Middle frontal gyrus (tissue), 1 donor: ENCODE data around the gene MYO1C.
"Not testable (repeated sequence)": the region's sequence is repeated elsewhere in the genome, so short reads cannot be mapped to it uniquely, and the experiment has no call there.

Experiments used
- DNase-seq: peaks from one replicate; pipeline ENCODE4 v3.0.0-alpha.2; 2015; ENCODE audit warnings: low spot score; ENCODE audit errors: extremely low spot score

Gene MYO1C

DNA sequence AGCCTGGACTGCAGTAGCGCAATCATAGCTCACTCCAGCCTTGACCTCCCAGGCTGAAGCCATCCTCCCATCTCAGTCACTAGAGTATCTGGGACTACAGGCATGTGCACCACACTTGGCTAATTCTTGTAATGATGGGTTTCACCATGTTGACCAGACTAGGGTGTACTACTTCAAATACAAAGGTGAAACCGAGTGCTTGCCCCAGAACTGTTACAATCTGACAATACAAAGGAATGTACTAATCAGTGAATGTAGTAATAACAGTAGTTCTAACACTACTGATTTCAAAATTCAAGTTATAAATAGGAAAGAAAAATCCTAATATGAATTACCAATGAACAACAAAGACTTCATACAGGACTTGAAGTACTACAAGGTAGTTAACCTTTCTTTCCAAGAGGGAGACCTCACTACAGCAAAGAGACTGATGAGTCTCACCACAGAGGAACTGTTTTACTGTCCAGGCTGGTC lies 60.8 kb downstream of the MYO1C start:
- DNase-seq, result no peak

DNA sequence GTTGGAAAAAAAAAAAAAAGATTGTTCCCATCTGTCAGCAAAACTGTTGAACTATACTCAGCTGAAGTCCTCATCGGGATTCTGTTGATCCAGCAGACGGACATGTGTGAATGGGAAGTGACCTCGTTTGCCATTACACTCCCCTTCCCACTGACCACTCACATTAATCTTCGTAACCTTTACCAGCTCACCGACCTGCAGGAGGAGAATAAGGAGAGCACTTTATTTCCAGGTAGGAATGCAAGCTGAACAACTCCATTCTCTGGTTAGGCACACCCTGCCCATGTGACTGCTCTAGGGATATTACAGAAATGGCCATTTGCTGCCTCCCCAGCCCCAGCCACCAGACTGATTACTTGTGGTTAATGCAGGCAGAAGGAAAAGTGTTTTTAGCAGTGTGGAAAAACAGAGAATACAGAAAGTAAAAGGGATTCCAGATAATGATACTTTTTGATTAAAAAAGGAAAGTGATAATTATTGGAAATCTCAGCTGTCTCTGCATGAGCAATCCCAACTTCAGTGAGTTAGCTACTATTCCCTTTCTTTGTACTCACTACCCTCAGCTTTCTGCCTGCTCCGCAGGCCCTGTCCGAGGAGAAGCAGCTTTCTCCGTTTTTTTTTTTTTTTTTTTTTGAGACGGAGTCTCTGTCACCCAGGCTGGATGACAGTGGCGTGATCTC lies 68.9 kb downstream of the MYO1C start:
- no peak for DNase-seq

DNA sequence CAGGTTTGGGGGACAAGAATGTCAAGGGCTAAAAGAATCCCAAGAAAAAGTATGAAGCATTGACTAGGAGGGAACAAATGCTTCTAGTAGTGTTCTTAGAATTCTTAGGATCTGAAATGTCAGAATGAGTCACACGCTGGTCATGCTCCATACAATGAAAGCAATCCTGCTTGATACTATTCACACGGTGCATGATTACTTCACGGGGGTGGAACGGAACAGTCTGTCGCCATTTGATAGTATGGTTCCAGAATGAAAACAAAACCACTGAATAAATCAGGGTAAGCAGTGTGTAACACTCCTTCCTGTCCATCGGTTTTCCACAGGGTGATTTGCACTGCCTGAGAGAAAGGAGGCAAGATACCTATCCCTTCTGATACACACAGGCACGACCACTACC lies 69.6 kb downstream of the MYO1C start:
- no peak for DNase-seq

DNA sequence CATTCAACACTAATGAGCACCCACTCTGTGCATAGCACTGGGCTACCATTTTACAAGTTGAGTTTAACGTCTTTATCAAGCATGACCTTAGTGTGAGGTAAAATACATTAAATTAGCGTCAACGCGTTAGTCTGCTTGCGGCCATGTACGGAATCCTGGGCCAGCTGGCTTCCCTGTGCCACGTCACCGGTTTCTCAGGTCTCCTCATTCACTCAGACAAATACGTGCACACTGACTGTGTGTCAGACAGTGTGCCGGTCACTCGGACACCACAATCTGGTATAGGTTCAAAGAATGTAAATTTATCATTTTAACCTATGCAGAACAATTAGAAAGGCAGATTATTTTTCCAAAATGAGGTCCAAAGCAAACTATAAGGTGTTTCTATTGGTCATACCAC lies 71.0 kb downstream of the MYO1C start:
- no peak for DNase-seq

DNA sequence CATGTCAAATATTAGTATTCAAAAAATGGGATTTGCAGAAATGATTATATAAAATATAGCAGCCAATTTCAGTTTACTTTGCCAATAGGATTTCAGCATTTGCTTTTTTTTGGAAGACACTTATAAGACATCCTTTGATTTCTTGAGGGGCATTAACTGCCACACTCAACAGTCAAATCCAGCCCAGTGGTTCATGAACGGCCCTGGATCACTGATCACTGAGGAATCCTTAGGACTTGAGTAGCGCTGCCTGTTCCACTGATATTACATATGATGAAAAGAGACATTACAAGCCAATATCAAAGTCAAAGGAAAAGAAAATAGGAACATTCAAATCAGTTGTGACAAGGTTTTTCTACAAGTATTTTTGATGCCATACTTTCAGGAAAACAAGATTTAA lies 71.5 kb downstream of the MYO1C start:
- DNase-seq, result no peak

DNA sequence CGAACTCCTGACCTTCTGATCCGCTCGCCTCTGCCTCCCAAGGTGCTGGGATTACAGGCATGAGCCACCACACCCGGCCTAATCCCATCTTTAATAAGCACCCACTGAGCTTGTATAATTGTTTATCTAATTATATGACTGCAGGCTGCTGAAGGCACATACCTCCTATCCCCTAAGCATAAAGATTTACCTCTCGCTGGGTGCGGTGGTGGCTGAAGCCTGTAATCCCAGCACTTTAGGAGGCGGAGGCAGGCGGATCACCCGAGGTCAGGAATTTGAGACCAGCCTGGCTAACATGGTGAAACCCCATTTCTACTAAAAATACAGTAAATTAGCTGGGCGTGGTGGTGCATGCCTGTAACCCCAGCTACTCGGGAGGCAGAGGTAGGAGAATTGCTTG lies 72.3 kb downstream of the MYO1C start:
- no peak for DNase-seq

DNA sequence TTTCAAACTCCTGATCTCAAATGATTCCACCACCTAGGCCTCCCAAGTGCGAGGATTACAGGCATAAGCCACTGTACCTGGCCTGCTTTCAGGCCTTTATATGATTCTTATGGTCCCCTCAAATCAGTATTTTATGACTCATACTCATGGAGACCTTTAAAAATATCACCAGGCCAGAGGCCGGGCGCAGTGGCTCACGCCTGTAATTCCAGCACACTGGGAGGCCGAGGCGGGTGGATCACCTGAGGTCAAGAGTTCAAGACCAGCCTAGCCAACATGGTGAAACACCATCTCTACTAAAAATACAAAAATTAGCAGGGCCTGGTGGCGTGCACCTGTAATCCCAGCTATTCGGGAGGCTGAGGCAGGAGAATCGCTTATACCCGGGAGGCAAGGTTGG lies 74.0 kb downstream of the MYO1C start:
- DNase-seq, result not testable (repeated sequence)

DNA sequence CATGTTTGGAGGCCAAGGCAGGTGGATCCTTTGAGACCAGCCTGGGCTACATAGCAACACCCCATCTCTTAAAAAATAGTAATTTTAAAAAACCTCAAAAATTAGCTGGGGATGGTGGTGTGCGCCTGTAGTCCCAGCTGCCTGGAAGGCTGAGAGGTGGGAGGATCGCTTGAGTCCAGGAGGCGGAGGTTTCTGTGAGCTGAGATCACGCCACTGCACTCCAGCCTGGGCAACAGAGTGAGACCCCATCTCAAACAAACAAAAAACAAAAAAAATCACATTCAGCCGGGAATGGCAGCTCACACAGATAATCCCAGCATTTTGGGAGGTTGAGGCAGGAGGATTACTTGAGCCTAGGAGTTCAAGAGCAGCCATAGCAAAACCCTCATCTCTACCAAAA lies 76.1 kb downstream of the MYO1C start:
- no peak for DNase-seq

DNA sequence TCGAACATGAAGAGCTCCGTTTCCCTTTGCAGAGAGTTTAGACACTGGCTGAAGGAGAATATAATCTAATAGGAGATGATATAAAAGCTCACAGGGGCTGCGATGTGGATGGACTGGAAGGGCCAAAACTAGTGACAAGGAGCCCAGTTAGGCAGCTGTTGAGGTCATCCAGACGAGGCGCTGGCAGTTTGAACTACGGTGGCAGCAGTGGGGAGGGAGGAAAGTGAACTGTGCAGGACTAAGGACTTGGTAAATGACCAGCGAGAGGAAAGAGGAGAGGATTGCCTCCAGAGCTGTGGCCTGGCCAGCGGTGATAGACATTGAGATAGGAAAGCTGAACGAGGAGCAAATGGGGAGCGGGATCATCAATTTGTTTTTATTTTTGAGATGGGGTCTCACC lies 77.9 kb downstream of the MYO1C start:
- no peak for DNase-seq
